ENCODE measurements around the gene ARID2. TPM values are rescaled to one million over a fixed set of nuclear protein-coding genes. Genes with fewer than 3 reads are reported as not detected.

Gene ARID2
- total RNA-seq, 1 donor = 25.0 TPM

- no peak for TF ChIP-seq CTCF (IDR thresholded peaks at IDR 0.05; ENCODE audit: insufficient read depth, low read depth, low read length)
- no peak overlapping the region for H3K4me3 ChIP-seq (ENCODE audit: low read depth, low read length)
- DNase-seq (ENCODE audit: low read depth) = no peak
Observed at GRCh38 chr12:45883187-45883586, 153.7 kb downstream of the ARID2 start.

- DNase-seq (ENCODE audit: low read depth) = no peak
- no peak for TF ChIP-seq CTCF (IDR thresholded peaks at IDR 0.05; ENCODE audit: insufficient read depth, low read depth, low read length)
- H3K4me3 ChIP-seq (ENCODE audit: low read depth, low read length) = no peak overlapping the region
Observed at GRCh38 chr12:45886685-45887084, 157.2 kb downstream of the ARID2 start.

GRCh38 chr12:45887544-45887943 is 158.0 kb downstream of the ARID2 start:
- H3K4me3 ChIP-seq (ENCODE audit: low read depth, low read length) = no peak overlapping the region
- DNase-seq (ENCODE audit: low read depth) = no peak
- TF ChIP-seq CTCF (IDR thresholded peaks at IDR 0.05; ENCODE audit: insufficient read depth, low read depth, low read length) = no peak

GRCh38 chr12:45890276-45890675 is 160.8 kb downstream of the ARID2 start:
- DNase-seq (ENCODE audit: low read depth) = no peak
- no peak for TF ChIP-seq CTCF (IDR thresholded peaks at IDR 0.05; ENCODE audit: insufficient read depth, low read depth, low read length)

GRCh38 chr12:45893240-45893639 is 163.7 kb downstream of the ARID2 start:
- H3K4me3 ChIP-seq (ENCODE audit: low read depth, low read length) = no peak overlapping the region
- TF ChIP-seq CTCF (IDR thresholded peaks at IDR 0.05; ENCODE audit: insufficient read depth, low read depth, low read length) = peak; percentile 36
- DNase-seq (ENCODE audit: low read depth) = no peak

More at GRCh38 chr12:45890276-45890675, 160.8 kb downstream of the ARID2 start:
- H3K4me3 ChIP-seq (ENCODE audit: low read depth, low read length) = no peak overlapping the region

- no peak for TF ChIP-seq CTCF (IDR thresholded peaks at IDR 0.05; ENCODE audit: insufficient read depth, low read depth, low read length)
- no peak for DNase-seq (ENCODE audit: low read depth)
- no peak overlapping the region for H3K4me3 ChIP-seq (ENCODE audit: low read depth, low read length)
Observed at GRCh38 chr12:45895961-45896360, 166.5 kb downstream of the ARID2 start.

- TF ChIP-seq CTCF (IDR thresholded peaks at IDR 0.05; ENCODE audit: insufficient read depth, low read depth, low read length) = no peak
- no peak for DNase-seq (ENCODE audit: low read depth)
- H3K4me3 ChIP-seq (ENCODE audit: low read depth, low read length) = no peak overlapping the region
Observed at GRCh38 chr12:45898094-45898493, 168.6 kb downstream of the ARID2 start.

Measured in fibroblast of villous mesenchyme (primary cell).